ENCODE results near the gene SPATA31D4.
"Not testable (repeated sequence)": the region's sequence is repeated elsewhere in the genome, so short reads cannot be mapped to it uniquely, and the experiment has no call there.

DNA sequence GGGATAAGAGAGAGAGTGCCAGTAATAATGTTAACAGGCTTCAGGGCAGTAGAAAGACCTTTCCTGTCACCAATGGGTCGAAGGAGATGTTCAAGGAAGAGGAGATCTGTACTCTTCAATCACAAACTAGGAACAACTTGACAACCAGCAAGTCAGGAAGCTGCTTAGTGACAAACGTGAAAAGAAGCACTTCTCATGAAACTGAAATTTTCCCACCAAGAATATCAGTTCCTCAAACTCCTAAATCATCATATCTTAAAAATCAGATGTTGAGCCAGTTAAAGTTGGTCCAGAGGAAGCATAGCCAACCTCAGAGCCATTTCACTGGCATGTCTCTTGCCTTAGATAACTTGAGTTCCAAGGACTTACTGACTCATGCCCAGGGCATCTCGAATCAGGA, 20.4 kb downstream of the SPATA31D4 start:
- not testable (repeated sequence) for TF ChIP-seq POLR2AphosphoS5 (IDR thresholded peaks at IDR 0.05; ENCODE audit: borderline replicate concordance, low read depth, low read length); EZH2 (IDR thresholded peaks at IDR 0.05); FOXP2 (optimal IDR thresholded peaks at IDR 0.05; ENCODE audit: control extremely low read depth, extremely low read length, insufficient read depth)
